GM23338 (cell line): Measurements from ENCODE around the gene NSD1. TPM values are rescaled to one million over a fixed set of nuclear protein-coding genes. Genes with fewer than 3 reads are reported as not detected.

Source experiments
- ATAC-seq: fragments of 200-7000 bp; cut with Tn5 transposase; 3 replicates; pipeline ENCODE4 v1.9.1; 2020
- DNase-seq: peaks from one replicate; pipeline ENCODE4 v3.0.0-alpha.2; 2015; ENCODE audit warnings: low spot score
- H2AFZ ChIP-seq: fragments of 200-600 bp; sonication (generic); 2 replicates; pipeline ENCODE4 v1.8.0; 2016; ENCODE audit warnings: antibody characterized with exemption, mild to moderate bottlenecking, moderate library complexity
- H3F3A ChIP-seq: fragments of 200-600 bp; sonication (generic); replicated peaks from 2 replicates; pipeline ENCODE4 v1.8.0; 2017; ENCODE audit warnings: antibody characterized with exemption, mixed run types, low read depth
- H3K27ac ChIP-seq: fragments of 200-600 bp; sonication (generic); 2 replicates; pipeline ENCODE4 v1.6.1; 2016; ENCODE audit warnings: low read depth
- H3K27me3 ChIP-seq: fragments of 200-600 bp; sonication (generic); 2 replicates; pipeline ENCODE4 v1.8.0; 2016; ENCODE audit warnings: mild to moderate bottlenecking, mixed run types, moderate library complexity; ENCODE audit not compliant: insufficient read depth
- H3K36me3 ChIP-seq: fragments of 200-600 bp; sonication (generic); 2 replicates; pipeline ENCODE4 v1.8.0; 2016; ENCODE audit warnings: mild to moderate bottlenecking; ENCODE audit not compliant: insufficient read depth
- H3K4me1 ChIP-seq: fragments of 200-600 bp; sonication (generic); 2 replicates; pipeline ENCODE4 v1.8.0; 2016; ENCODE audit warnings: mild to moderate bottlenecking, moderate library complexity; ENCODE audit not compliant: insufficient read depth
- H3K4me2 ChIP-seq: fragments of 200-600 bp; sonication (generic); 2 replicates; pipeline ENCODE4 v1.7.1; 2017; ENCODE audit warnings: mixed run types
- H3K4me3 ChIP-seq: fragments of 200-600 bp; sonication (generic); 2 replicates; pipeline ENCODE4 v1.6.1; 2016; ENCODE audit warnings: mixed run types
- H3K79me2 ChIP-seq: fragments of 200-600 bp; sonication (generic); replicated peaks from 2 replicates; pipeline ENCODE4 v1.8.0; 2017; ENCODE audit warnings: mild to moderate bottlenecking; ENCODE audit not compliant: insufficient read depth
- H3K9me2 ChIP-seq: fragments of 200-600 bp; sonication (generic); 2 replicates; pipeline ENCODE4 v1.8.0; 2017; ENCODE audit not compliant: insufficient read depth
- H4K20me1 ChIP-seq: fragments of 200-600 bp; sonication (generic); replicated peaks from 2 replicates; pipeline ENCODE4 v1.8.0; 2017; ENCODE audit warnings: mild to moderate bottlenecking; ENCODE audit not compliant: insufficient read depth
- H3K27ac Mint-ChIP-seq: 2 replicates; pipeline ENCODE4 v1.8.0; 2020; ENCODE audit warnings: inconsistent platforms, mild to moderate bottlenecking, moderate library complexity, mixed read lengths
- H3K27me3 Mint-ChIP-seq: 3 replicates; pipeline ENCODE4 v1.8.0; 2022; ENCODE audit warnings: low read depth, mild to moderate bottlenecking, moderate library complexity, mixed read lengths, inconsistent platforms; ENCODE audit not compliant: insufficient read depth, poor library complexity
- H3K36me3 Mint-ChIP-seq: 3 replicates; pipeline ENCODE4 v1.8.0; 2021; ENCODE audit warnings: low read depth, mild to moderate bottlenecking, inconsistent platforms, moderate library complexity, mixed read lengths
- H3K4me1 Mint-ChIP-seq: 3 replicates; pipeline ENCODE4 v1.8.0; 2020; ENCODE audit warnings: mild to moderate bottlenecking, inconsistent platforms, mixed read lengths
- H3K4me3 Mint-ChIP-seq: 3 replicates; pipeline ENCODE4 v1.8.0; 2021; ENCODE audit warnings: moderate library complexity, mild to moderate bottlenecking, inconsistent platforms, mixed read lengths
- H3K9me3 Mint-ChIP-seq: 3 replicates; pipeline ENCODE4 v1.8.0; 2020; ENCODE audit warnings: moderate library complexity, mild to moderate bottlenecking, inconsistent platforms, mixed read lengths
- CREB1 ChIP-seq: fragments of 250-450 bp; sonication (Bioruptor Pico); IDR thresholded peaks from 2 replicates; pipeline ENCODE4 v1.5.0; 2020; ENCODE audit warnings: low read depth, mild to moderate bottlenecking, moderate library complexity
- CTCF ChIP-seq, 2 experiments: fragments of 200-600 bp in 1 of 2; sonication (generic) in 1 of 2; conservative IDR thresholded peaks; 2 replicates each; pipeline versions ENCODE4 v1.5.1 to v1.6.1; 2016 to 2017; ENCODE audit warnings: antibody characterized with exemption in 2 of 2, low read depth in 2 of 2, mild to moderate bottlenecking in 2 of 2, moderate library complexity in 1 of 2
- ETS1 ChIP-seq: IDR thresholded peaks from 2 replicates; pipeline ENCODE4 v1.6.1; 2016; ENCODE audit warnings: antibody characterized with exemption
- EZH2 ChIP-seq: fragments of 200-600 bp; sonication (generic); IDR thresholded peaks from one replicate; pipeline ENCODE4 v1.8.0; 2017; ENCODE audit warnings: antibody characterized with exemption, mild to moderate bottlenecking, low read depth; ENCODE audit not compliant: unreplicated experiment
- EZH2phosphoT487 ChIP-seq: fragments of 200-600 bp; sonication (generic); IDR thresholded peaks from one replicate; pipeline ENCODE4 v1.8.1; 2018; ENCODE audit warnings: antibody characterized with exemption; ENCODE audit not compliant: unreplicated experiment
- JUNB ChIP-seq: IDR thresholded peaks from one replicate; pipeline ENCODE4 v1.6.1; 2016; ENCODE audit warnings: antibody characterized with exemption; ENCODE audit not compliant: unreplicated experiment
- NANOG ChIP-seq: IDR thresholded peaks from 2 replicates; pipeline ENCODE4 v1.6.1; 2016; ENCODE audit warnings: antibody characterized with exemption, borderline replicate concordance
- POLR2AphosphoS5 ChIP-seq: IDR thresholded peaks from 2 replicates; pipeline ENCODE4 v1.6.1; 2016; ENCODE audit warnings: antibody characterized with exemption, low read depth
- REST ChIP-seq: IDR thresholded peaks from one replicate; pipeline ENCODE4 v1.6.1; 2018; ENCODE audit warnings: antibody characterized with exemption; ENCODE audit not compliant: unreplicated experiment
- STAT1 ChIP-seq: IDR thresholded peaks from one replicate; pipeline ENCODE4 v1.6.1; 2016; ENCODE audit warnings: antibody characterized with exemption; ENCODE audit not compliant: unreplicated experiment
- ZNF114 ChIP-seq: fragments of 250-450 bp; sonication (Bioruptor Pico); IDR thresholded peaks from 2 replicates; pipeline ENCODE4 v1.5.0; 2020; ENCODE audit warnings: mild to moderate bottlenecking, moderate library complexity
- ZNF331 ChIP-seq: fragments of 250-450 bp; sonication (Bioruptor Pico); IDR thresholded peaks from 2 replicates; pipeline ENCODE4 v1.5.0; 2020; ENCODE audit warnings: low read depth, mild to moderate bottlenecking, moderate library complexity
- ZNF462 ChIP-seq: fragments of 250-450 bp; sonication (Bioruptor Pico); IDR thresholded peaks from 2 replicates; pipeline ENCODE4 v1.5.0; 2020; ENCODE audit warnings: mild to moderate bottlenecking, moderate library complexity
- polyA plus RNA-seq: library from polyadenylated mRNA; unstranded; fragments of >200 nt; fragmentation: Nextera tagmentation; extraction: Ambion mirVana; gene quantifications from 2 replicates; pipeline ENCODE4 v1.2.1, GENCODE V29; 2016
- total RNA-seq: library from RNA; depleted of rRNA; stranded (reverse); fragments of >200 nt; shearing (Covaris generic); gene quantifications from 2 replicates; pipeline ENCODE4 v1.2.3, GENCODE V29; 2014

Gene NSD1
- total and polyA plus RNA-seq, 2 experiments from 2014 or later = 96.4 to 106 TPM

GRCh38 chr5:177339107-177339638, 205.6 kb downstream of the NSD1 start:
- Histone ChIP-seq H4K20me1 (peaks cover 10% of the 10 kb centered on the region), H3K9me2 (no peaks in the 10 kb centered on the region), H3K4me3 (no peak overlapping the region), H3K4me2 (no peak overlapping the region), H3F3A (no peaks in the 10 kb centered on the region), H3K36me3 (peaks cover under 1% of the 10 kb centered on the region; the same call in 1 of the 2 replicates), H3K27me3 (no peaks in the 10 kb centered on the region), H2AFZ (no peak overlapping the region), H3K79me2 (peaks cover 44% of the 10 kb centered on the region), H3K4me1 (no peaks in the 10 kb centered on the region; the same call in 1 of the 2 replicates), H3K27ac (no peak overlapping the region)
- no peaks in the 10 kb centered on the region for H3K9me3 Mint-ChIP-seq
- no peak for DNase-seq
- TF ChIP-seq EZH2 = no peak
- no peak for TF ChIP-seq NANOG
- TF ChIP-seq POLR2AphosphoS5 = no peak
- no peak for TF ChIP-seq ZNF114 (CRISPR knock-in tag)
- TF ChIP-seq REST = no peak
- no peak for TF ChIP-seq ZNF331 (CRISPR knock-in tag)
- TF ChIP-seq STAT1 = no peak
- TF ChIP-seq CREB1 (CRISPR knock-in tag) = no peak
- no peak for TF ChIP-seq ETS1
- no peak for TF ChIP-seq ZNF462 (CRISPR knock-in tag)
- TF ChIP-seq EZH2phosphoT487 = no peak
- TF ChIP-seq JUNB = no peak
- TF ChIP-seq CTCF (conservative IDR thresholded peaks at IDR 0.05; ENCODE audit: low read depth in 2 of 2) = no peak
- peak overlapping the region; percentile 43; the same call in 1 of the 2 replicates for H3K27ac Mint-ChIP-seq
- no peak overlapping the region for H3K4me3 Mint-ChIP-seq
- H3K4me1 Mint-ChIP-seq = peaks cover 23% of the 10 kb centered on the region
- H3K36me3 Mint-ChIP-seq = peaks cover 54% of the 10 kb centered on the region
- H3K27me3 Mint-ChIP-seq = peaks cover 11% of the 10 kb centered on the region
- no peak for ATAC-seq
